Brain pericyte (primary cell): ENCODE measurements around the gene INTS15.

Experiments
- DNase-seq: peaks from one replicate; pipeline ENCODE4 v3.0.0-alpha.2; 2012; ENCODE audit warnings: low read depth, low spot score

INTS15 gene

GRCh38 chr7:6656413-6656812 is 66.6 kb downstream of the INTS15 start:
- DNase-seq: no peak
